Caki2 (cell line): Measurements from ENCODE around the gene DDIT3. TPM values are rescaled to one million over a fixed set of nuclear protein-coding genes. Genes with fewer than 3 reads are reported as not detected.

Experiments used
- DNase-seq: peaks from one replicate; pipeline ENCODE4 v3.0.0-alpha.2; 2015; ENCODE audit warnings: low read depth
- in situ Hi-C: cut with HindIII; loops from 2 replicates; pipeline ENCODE4 v1.10.0; 2016; ENCODE audit warnings: low sequenced_read_pairs, low pct_unique_long_range_greater_than_20kb, mixed read lengths
- total RNA-seq: library from RNA; depleted of rRNA; stranded (reverse); fragments of >200 nt; shearing (Covaris generic); gene quantifications from 2 replicates; pipeline ENCODE4 v1.2.3, GENCODE V29; 2014; ENCODE audit warnings: low replicate concordance

The DDIT3 gene
- total RNA-seq, 1 experiment from 2014 or later: 19.6 TPM

DNA sequence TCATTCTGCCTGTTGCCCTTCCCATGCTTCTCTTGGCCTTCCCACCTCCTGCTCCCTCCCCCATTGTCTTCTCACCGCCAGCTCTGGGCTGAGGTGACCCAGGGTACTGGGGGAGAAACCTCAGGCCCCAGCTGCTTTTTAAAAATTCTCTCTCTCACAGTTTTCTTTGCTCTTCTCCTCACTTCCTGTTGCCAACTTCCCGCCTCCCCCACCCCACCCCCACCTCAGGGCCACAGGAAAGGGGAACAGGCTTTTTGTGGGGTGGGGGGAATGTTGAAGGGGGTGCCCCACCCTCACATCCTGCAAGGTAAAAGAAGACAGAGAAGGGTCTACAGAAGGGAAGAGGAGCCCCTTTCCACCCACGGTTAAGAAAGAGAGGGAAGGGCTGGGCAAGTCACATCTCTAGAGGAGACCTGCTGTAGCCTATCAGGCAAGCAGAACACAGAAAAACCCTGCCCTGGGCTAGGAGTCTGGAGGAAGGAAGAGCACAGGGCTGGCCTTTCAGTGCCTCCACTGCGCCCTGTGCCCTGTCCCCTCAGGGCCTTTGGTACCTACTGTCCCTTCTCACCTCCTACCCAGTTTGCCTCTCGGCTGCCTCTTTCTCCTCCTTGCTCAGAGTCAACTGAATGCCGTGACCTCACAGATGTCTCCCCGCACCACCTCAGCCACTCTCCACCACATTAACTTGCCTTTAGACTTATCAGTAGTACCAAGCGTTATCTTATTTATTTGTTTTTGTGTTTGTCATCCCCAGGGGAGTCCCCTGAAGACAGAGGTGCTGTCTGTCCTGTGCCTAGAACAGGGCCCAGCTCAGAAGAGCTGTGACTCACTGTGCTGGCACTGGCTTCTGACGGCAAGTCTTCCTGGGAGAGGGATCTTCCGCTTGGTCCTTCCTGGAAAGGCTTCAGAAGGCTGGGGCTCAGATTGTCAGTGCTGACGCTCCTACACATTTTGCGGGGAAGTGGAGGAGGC, 42.3 kb downstream of the DDIT3 start:
- in situ Hi-C loops: no loop called here
- DNase-seq: no peak

DNA sequence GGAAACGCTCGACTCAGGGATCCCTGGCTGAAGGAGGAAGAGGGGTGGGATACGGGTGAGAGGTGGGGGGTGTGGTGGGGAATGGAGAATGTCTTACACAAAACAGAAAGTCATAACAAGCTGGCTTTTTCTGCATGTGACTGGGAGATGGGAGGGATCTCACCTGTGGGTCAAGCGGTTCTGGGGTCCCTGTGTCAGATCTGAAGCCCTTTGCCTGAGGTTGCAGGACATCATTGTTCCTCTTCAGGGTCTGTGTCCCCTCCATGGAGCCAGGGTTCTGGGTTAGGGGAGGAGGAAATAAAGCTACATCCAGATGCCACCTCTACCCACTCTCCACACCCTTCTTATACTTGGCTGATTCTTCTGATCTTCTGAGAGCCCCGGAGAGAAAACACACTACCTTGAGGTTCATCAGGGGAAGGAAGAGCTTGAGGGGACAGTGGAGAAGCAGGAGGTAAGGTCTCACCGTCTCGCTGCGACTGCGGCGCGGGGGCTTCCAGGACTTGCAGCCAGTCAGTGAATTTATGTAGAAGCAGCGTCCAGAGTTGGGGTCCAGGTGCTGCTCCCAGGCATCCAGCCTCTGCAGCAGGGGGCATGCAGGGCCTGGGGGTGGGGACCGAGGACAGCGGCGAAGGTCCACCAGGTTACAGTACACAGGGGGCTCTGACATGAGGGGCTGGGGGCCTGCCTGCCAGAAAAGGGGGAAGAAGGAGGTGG, 43.2 kb downstream of the DDIT3 start:
- DNase-seq: no peak
- in situ Hi-C loops: no loop called here

DNA sequence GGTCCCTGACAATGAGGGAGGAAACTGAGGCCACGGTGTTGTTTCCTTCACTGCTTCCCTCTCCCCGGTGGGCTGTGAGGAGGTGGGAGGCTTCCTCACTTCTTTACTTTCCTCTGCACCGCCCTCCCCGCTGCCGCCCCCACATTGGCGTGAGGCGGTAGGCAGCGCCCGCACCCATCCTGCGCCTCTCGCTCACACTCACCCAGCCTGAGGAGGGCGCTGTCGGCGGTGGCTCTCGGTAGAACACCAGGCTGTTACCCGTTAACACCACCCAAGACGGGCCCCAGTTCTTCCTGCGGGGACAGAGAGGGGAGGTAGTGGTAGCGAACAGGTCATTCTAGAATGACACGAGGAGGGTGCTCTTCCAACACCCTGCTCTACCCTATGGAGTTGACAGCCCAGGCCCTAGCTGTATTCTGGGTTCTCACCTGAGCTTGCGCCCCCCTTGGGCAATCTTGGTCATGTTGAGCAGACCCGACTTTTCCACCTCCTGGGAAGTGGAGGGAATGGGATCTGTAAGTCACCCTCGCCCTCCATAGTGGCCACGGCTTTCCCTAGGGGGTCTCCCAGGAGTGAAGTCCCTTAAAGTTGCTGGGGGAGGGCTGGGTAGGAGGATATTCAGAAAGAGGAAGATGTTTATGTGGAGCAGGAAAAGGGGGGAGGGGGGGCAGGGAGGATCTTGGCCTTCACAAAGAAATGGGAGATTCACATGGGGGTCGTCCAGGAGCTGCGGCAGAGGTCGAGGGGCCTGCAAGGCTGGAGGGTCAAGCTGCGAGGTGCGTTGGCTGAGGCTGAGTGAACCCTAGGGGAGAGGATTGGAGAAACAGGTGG, 43.9 kb downstream of the DDIT3 start:
- DNase-seq: no peak
- in situ Hi-C loops: no loop called here

DNA sequence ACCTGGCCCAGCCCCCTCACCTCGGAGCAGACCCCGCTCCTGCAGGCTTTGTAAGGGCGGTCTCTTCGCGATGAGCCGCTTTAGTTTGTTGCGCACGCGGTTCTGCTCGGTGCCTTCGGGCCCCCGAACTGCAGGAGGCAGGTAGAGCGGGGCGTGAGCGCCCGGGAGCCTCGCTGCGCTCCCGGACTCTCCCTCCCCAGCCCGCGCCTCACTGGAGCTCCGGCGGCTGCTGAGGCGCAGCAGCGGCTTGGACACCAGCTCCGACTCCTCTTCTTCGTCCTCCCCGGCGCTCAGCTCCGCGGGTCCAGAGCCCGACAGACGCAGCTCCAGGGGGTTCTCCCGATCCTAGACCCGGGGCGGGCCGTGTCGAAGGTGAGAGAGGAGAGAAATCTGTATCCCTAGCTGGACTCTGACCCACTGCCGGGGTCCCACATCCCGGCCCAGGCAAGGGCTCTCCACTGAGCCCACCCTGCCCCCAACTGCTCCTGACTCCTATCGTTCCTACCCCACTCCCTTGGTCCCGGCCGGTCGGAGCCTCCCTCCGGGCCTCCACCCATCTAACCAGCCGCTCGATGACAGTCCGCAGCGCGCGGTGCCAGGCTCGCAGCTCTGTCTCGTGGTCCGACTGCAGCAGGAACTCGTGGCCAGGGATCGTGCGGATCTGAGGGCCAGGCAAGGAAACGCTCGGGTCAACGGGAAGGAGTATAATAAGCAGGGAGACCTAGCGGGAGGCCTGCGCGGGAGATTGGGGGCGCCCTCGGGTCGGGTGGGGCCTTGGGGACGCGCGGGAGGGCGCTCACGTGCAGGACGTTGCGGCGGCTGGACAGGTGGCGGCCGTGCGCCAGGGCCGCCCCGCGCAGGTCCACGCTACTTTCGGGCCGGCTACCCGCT, 44.8 kb downstream of the DDIT3 start:
- DNase-seq: no peak
- in situ Hi-C loops: no loop called here

DNA sequence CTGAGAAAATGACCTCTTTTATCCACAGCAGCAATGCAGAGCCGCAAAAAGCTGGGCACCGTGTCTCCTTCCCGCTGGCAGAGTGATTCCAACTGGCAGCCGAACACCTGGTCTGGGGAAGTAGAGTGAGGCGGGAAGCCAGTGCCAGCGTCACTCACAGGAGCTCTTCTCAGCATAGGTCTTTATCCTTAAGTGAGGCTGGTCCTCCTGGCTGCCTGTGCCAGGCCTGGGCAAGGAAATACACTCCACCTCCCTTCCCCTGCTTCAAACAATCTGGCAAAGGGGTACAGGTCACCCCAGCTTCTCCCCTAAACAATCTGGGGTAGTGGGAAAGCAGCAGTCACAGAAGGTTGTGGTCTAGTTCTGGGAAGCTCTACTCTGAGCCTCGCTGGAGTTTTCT, 45.5 kb downstream of the DDIT3 start:
- no peak for DNase-seq
- in situ Hi-C loops: no loop called here

DNA sequence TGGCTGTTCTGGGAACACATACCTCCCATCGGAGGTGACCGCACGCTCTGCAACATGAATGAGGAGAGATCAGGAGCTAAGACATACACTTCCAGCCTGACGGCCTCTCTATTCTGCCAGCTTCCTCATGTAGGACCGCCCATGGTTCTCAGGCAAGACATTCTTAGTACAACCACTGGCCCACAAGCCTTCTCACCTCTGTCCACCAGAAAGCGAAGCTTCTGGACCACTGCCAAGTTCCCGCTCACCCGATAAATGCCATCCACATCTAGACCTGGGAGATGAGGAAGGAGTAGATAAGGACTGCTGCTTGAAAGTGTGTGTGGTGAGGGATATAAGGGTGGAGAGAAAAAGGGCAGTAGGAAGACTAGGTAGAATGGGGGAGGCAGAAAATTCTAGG, 45.9 kb downstream of the DDIT3 start:
- in situ Hi-C loops: no loop called here
- DNase-seq: no peak

DNA sequence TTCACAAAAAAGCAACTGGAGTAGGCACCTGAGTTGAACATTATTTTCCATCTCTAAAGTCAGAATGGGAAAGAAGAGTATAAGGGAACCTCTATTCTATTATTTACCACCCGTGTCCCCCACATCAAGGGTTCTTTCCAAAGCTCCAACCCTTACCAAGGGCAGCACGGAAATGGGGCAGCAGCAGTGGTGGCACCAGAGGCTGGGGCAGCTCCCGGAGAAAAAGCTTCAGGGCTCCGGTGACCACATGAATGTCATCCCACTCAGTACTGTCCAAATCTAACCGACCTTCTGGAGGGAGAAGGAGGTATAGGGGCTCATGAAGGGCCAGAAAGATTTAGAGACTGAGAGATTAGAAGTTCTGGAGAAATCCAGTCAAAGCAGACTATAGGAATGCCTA, 46.4 kb downstream of the DDIT3 start:
- no peak for DNase-seq
- in situ Hi-C loops: no loop called here

DNA sequence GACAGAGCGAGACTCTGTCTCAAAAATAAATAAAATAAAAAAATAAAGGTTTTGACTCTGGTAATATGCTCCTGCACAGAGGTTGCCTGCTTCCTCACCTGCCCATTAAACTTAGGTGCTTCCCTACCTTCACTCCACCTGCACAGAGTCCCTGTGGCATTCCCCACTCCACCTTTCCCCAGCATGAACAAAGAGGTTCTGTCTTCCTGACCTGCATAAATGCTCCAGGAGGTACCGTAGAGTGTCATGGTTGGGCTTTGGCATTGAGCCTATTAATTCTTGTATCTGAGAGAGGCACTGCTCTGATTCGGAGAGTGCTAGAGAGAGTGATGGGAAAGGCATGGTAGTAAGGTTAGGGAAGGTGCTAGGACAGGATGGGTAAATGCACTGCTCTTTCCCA, 46.9 kb downstream of the DDIT3 start:
- no peak for DNase-seq
- in situ Hi-C loops: no loop called here

DNA sequence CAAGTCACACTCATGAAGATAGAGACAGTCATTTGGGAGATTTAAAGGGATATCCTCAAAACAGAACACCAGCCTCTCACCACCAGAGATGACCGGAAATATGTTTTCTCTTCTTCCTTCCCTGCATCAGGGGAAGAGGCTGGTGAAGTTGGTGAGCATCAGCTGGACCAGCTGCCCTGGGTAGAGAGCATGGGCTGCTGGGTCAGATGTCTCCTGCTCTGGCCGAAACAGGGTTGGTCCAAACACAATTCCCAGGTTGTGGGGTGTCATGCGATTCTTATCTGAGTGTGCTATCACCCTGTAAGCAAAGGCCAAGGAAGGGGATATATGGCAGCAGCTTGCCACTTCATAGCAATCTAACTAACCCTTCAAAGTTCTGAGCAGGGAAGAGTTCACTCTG, 47.9 kb downstream of the DDIT3 start:
- in situ Hi-C loops: no loop called here

DNA sequence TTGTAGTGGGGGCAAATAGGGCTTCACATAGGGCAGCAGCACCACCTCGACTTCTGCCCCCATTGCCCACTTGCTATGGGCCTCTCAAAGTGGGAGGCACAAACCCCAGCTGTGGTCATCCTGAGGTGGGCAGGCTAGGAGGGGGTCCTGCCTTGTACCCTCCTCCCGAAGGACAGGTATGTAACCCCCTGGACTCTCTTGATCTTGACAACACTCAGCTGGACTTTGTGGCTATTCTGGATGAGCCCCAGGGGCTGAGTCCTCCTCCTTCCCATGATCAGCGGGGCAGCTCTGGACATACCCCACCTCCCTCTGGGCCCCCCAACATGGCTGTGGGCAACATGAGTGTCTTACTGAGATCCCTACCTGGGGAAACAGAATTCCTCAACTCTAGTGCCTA, 48.7 kb downstream of the DDIT3 start:
- no peak for DNase-seq
- in situ Hi-C loops: no loop called here

More for the DNA sequence above, 47.9 kb downstream of the DDIT3 start:
- DNase-seq: no peak

DNA sequence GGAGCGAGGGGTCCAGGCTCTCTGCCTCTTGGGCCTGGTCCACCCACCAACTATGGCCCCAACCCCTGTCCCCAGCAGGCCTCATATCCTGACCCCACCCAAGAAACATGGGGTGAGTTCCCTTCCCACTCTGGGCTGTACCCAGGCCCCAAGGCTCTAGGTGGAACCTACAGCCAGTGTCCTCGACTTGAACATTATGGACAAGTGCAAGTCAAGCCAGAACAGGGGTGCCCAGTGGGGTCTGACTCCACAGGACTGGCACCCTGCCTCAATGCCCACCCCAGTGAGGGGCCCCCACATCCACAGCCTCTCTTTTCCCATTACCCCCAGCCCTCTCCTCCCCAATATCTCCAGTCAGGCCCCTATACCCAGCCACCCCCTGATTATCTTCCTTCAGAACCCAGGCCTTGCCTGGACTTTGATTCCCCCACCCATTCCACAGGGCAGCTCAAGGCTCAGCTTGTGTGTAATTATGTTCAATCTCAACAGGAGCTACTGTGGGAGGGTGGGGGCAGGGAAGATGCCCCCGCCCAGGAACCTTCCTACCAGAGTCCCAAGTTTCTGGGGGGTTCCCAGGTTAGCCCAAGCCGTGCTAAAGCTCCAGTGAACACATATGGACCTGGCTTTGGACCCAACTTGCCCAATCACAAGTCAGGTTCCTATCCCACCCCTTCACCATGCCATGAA, 49.2 kb downstream of the DDIT3 start:
- in situ Hi-C loops: no loop called here
- no peak for DNase-seq

DNA sequence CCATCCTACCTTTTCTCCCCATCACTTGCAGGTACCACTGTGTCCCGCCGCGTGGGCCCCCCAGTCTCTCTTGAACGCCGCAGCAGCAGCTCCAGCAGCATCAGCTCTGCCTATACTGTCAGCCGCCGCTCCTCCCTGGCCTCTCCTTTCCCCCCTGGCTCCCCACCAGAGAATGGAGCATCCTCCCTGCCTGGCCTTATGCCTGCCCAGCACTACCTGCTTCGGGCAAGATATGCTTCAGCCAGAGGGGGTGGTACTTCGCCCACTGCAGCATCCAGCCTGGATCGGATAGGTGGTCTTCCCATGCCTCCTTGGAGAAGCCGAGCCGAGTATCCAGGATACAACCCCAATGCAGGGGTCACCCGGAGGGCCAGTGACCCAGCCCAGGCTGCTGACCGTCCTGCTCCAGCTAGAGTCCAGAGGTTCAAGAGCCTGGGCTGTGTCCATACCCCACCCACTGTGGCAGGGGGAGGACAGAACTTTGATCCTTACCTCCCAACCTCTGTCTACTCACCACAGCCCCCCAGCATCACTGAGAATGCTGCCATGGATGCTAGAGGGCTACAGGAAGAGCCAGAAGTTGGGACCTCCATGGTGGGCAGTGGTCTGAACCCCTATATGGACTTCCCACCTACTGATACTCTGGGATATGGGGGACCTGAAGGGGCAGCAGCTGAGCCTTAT, 49.9 kb downstream of the DDIT3 start:
- DNase-seq: no peak
- in situ Hi-C loops: no loop called here

DNA sequence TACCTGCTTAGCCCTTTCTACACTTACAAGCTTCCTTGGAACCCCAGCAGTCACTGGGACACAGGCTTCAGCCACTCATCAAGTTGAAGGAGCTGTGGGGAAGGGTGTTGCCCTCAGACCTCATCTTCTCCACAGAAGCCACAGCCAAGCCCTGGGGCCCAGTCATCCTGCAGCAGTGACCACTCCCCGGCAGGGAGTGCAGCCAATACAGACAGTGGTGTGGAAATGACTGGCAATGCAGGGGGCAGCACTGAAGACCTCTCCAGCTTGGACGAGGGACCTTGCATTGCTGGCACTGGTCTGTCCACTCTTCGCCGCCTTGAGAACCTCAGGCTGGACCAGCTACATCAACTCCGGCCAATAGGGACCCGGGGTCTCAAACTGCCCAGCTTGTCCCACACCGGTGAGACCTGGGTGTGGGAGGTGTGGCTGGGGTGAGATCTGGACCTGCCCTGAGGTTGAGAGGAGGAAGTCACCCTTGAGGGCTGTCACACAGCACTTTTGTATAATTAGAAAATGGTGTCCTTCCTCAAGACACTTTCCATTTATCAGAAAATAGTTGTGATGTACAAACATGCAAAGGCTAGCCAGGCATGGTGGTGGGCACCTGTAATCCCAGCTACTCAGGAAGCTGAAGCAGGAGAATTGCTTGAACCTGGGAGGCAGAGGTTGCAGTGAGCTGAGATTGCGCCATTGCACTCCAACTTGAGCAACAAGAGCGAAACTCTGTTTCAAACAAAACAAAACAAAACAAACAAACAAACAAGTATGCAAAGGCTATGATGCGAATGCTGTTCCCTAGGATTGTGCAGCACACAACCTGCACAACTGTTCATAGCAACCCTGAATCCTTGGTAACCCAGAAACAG, 50.8 kb downstream of the DDIT3 start:
- DNase-seq: no peak
- in situ Hi-C loops: no loop called here

DNA sequence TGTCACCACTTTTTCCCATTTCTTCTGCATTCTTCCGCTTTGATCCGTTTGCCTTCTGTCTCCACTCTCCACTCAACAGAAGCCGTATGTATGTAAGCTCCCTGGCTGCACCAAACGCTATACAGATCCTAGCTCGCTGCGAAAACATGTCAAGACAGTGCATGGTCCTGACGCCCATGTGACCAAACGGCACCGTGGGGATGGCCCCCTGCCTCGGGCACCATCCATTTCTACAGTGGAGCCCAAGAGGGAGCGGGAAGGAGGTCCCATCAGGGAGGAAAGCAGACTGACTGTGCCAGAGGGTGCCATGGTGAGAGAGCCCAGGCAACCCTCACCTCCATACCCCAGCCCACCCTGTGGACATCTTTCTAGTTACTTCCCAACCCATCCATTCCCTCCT, 52.4 kb downstream of the DDIT3 start:
- in situ Hi-C loops: no loop called here

DNA sequence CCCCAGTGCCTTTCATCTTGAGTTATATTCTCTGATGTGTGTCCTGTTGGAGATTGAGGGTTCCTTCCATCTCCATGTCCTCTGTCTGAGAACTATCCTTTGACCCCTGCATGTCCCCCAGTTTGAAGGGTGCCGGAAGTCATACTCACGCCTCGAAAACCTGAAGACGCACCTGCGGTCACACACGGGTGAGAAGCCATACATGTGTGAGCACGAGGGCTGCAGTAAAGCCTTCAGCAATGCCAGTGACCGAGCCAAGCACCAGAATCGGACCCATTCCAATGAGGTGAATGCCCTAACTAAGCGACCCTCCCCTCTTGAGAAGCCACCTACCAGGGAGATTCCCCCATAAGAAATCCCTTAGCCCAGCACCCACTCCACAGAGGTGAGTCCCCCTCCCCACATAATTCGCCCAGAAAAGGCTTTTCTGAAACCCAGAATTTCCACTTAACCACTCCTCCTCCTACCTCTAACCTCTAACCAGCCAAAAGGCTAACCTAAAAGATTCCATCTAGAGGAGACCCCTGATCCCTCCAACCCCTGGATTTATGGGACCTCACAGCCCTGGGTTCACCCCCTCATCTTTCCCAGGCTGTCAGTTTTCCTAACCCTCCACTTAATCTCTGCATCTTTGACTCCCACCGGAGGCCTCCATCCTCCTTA, 53.0 kb downstream of the DDIT3 start:
- in situ Hi-C loops: no loop called here
- no peak for DNase-seq

More for the DNA sequence above, 52.4 kb downstream of the DDIT3 start:
- no peak for DNase-seq
